NCI-H345 (cell line): ENCODE data around the gene SEL1L3.

ENCODE experiments used
- DNase-seq: peaks from one replicate; lab custom pipeline; 2025; lab: John Stamatoyannopoulos, UW

Gene SEL1L3

GRCh38 chr4:25790024-25790423, 72.8 kb downstream of the SEL1L3 start:
- no peak for DNase-seq

GRCh38 chr4:25788703-25789238, 74.0 kb downstream of the SEL1L3 start:
- no peak for DNase-seq

DNA sequence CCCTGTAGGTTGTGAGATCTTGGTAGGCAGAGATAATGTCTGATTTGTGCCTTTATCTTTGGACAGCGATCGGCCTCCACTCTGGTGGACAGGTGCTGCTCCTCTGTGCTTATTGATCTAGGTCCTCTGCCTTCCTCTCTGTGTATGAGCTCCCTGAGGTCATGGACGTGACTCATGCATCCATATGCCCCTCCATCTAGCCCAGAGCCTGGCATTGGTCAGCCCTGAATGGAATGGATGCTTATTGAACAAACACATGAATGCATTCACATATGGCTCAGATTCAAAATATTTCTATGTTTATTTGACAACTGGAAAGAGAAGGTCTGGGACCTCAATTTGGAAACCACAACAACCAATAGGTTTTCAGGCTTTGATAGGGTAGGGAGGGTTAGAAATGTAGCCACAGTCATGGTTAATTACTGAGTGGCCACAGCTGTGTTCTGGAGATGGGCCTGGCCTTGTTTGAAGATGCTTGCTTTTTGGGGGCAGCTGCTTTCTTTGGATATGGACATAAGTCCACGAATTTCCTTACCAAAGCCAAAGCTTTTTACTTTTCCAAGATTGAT, 76.2 kb downstream of the SEL1L3 start:
- no peak for DNase-seq

GRCh38 chr4:25783943-25784342, 78.8 kb downstream of the SEL1L3 start:
- no peak for DNase-seq

DNA sequence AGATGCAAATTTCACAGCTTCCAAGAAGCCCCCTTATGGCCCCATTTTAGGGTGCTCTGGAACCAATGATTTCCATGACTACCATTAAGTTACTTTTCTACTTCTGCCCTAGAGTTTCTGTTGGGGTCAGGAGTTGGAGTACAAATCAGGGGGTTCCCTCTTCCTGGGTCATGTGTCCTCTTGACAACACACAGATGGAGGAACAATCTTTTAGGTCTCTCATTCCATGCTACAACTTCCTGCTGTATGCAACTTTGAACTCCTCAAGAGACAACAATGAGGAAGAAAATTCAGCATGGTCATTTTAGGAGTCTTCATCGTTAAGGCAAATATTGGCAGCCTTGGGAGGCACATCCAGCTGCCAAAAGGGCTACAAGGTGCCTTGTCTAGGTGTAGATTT, 79.7 kb downstream of the SEL1L3 start:
- DNase-seq: no peak

DNA sequence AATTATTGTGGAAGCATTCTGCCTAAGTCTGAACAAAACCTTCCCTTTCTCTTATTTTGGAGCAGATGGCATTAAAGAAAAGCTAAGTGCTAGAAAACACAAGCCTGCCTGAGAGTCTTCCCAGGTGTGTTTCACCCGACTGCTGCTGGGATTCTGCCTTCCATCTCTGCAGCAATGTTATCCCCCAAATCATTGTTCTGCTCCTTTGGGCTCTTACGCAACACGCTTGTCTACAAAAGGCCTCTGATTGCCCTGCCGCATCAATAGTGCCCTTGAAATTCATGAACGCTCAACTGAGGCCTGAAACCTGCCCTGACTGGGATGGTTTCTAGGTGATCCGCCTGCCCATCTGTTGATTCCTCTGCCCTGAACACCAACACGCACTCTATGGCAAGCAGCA, 80.3 kb downstream of the SEL1L3 start:
- DNase-seq: no peak

DNA sequence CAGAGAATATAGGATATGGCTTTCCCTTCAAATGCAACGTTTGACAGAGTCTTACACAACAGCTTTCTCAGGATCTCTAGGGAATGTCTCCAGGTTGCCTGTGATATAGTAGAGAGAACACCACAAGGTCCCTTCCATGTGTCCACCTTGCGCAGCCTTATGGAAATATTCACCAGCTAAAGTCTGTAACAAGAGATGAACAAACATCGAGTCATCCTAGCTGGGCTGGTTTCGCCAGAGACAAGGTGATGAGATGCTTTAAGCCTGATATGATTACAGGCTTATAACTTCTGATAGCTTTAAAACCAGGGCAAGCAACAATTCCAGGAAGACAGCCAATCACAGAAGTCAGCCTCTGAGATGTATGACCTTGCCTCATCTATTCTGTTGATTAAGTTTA, 83.8 kb downstream of the SEL1L3 start:
- no peak for DNase-seq

DNA sequence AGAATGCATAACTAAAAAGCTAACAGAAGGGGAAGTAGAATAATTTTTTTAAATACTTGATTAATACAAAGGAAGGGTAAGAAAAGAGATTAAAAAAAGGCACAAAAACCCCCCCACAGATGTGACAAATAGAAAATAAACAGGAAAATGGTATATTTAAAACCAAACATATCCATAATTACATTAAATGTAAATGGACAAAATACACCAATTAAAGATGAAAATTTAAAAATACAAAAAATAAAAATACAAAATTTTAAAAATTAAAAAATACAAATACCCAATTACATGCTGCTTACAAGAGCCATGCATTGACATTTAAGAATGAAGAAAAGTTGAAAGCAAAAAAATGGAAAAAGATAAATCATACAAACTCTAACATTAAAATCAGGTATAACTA, 86.0 kb downstream of the SEL1L3 start:
- no peak for DNase-seq

DNA sequence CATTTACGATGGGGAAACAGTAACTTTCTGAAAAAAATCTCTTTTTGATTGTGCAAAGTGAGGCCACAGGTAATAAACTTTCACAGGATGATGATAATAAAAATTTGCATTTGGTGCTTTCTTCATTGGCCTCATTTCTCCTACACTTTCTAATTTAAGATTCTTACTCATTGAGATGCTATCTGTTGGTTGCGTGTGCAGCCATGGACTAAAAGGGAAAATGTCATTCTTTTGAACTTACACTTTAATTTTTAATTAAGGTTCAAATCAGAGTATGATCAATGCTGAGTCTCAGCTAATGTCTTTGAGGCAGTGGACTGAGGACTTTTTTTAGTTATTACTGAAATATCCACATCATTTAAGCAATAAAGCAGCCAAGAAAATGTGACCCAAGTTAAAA, 87.6 kb downstream of the SEL1L3 start:
- DNase-seq: no peak

GRCh38 chr4:25773358-25773757, 89.4 kb downstream of the SEL1L3 start:
- no peak for DNase-seq

DNA sequence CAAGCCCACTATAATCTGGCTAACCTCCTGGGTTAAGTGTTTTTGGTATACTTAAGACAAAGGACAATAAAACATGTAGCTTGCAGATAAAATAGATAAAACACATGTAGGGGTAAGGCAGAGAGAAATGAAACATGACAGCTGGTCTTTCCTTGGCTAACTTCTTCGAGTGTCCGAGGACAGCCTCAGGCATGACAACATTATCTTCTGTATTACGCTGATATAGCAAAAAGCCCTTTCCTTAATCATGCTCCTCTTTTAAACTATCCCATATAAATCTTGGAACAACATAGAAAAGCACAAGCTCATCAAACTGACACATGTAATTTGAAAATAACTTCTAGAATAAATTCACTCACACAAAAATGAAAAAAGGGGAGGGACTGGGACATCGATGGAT, 91.1 kb downstream of the SEL1L3 start:
- no peak for DNase-seq

- no peak for DNase-seq
Measured at GRCh38 chr4:25770847-25771246, 91.9 kb downstream of the SEL1L3 start.

DNA sequence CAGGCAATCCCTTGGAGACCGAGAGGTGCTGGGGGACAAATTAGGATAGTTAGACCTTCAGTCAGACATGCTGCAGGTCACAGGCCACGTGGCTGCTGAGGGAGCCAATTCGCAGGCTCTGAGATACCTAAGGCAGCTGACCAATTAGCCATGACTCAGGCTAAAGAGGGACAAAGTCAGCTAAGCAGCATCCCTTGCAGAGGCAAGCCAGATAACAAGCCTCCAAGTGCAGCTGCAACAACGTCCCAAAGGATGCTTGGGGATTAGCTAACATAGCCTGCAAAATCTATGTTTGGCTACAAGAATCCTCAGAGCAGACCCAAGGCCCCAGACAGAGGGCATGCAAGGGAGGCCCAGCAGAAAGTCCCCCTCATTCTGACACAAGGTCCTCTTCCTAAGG, 93.5 kb downstream of the SEL1L3 start:
- DNase-seq: no peak

GRCh38 chr4:25767877-25768725, 94.7 kb downstream of the SEL1L3 start:
- peak; percentile 46 for DNase-seq

DNA sequence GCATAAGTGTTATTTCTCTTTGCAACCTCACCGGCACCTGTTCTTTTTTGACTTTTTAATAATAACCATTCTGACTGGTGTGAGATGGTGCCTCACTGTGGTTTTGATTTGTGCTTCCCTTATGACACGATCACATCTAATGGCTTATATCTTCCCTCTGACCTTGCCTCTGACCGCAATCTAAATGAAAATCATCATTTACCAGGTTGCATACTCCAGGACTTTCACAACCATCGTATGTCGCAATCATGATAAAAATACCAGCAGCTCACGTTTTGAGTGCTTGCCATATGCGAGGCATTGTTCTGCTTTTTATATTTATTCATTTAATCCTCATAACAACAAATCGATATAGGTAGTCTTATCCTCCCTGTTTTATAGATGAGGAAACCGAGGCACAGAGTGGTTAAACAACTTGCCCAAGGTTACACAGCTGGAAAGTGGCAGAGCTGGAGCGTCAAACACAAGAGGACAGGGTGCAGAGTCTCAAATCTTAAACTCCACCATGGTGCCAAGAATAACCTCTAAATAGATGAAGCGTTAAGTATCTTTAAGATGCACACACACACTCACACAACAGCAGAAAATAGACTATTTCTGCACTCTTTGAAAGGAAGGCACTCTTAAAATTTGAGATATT, 102.2 kb downstream of the SEL1L3 start:
- no peak for DNase-seq

DNA sequence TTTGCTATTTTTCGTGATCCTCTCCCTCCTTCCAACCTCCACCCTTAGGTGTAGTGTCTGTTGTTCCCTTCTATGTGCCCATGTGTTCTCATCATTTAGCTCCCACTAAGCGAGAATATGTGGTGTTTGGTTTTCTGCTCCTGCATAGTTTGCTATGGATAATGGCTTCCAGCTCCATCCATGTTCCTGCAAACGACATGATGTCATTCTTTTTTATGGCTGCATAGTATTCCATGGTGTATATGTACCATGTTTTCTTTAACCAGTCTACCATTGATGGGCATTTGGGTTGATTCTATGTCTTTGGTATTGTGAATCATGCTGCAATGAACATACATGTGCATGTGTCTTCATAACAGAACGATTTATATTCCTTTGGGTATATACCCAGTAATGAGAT, 102.7 kb downstream of the SEL1L3 start:
- DNase-seq: no peak

- DNase-seq: no peak
Measured at GRCh38 chr4:25759101-25759500, 103.7 kb downstream of the SEL1L3 start.

GRCh38 chr4:25757452-25757851, 105.3 kb downstream of the SEL1L3 start:
- DNase-seq: no peak

DNA sequence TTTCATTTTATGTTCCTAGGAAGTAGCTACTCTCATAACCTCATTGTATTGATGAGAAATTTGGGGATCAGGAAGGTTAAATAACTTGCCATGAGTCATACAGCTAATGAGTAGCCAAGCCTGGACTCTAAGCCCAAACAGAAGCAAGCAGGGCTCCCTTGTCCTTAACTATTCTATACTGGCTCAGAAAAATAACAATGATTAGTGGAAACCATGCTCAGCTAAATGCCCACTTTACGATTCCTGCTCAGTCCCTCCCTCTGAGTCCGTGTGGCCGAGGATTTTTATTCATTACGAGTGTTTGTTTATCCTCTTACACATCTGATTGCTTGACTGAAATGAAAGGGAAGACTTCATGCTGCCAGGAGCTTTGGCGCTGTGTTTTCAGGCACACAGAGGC, 106.3 kb downstream of the SEL1L3 start:
- DNase-seq: peak; percentile 38

DNA sequence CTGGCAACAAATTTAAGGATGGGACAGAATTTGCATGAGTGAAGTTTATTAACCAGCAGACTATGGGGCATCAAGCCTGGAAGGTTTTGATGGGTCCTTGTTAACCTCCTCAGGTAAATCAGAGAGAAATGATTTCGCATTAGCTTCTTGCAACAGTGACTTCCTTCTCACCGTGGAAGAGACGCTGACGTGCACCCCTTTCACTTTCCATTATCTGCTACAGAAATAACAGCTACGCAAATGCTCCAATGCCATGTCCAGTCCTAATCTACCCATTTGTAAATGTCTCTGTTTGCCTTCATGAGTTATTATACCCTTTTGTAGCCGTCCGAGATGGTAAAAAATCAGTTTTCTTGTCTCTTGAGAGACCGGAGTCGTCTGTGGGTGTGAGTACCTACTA, 106.9 kb downstream of the SEL1L3 start:
- DNase-seq: no peak

DNA sequence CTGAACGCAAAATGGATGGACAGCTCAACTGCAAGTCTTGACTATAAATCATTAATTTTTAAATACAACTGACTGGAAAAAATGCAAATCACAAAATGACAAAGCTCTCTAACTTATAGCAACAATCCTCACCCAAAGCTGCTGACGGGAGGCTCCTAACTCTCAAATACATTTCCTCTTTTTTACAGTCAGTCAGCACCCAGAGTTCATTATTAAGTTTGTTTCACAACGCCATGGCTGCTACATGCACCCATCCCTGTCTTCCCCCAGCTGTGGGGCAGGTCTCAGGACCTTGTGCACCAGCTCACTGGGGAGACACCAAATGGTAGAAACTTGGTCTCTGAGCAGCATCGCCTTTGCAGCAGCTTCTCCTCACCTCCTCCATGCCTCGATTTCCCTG, 109.5 kb downstream of the SEL1L3 start:
- DNase-seq: no peak

DNA sequence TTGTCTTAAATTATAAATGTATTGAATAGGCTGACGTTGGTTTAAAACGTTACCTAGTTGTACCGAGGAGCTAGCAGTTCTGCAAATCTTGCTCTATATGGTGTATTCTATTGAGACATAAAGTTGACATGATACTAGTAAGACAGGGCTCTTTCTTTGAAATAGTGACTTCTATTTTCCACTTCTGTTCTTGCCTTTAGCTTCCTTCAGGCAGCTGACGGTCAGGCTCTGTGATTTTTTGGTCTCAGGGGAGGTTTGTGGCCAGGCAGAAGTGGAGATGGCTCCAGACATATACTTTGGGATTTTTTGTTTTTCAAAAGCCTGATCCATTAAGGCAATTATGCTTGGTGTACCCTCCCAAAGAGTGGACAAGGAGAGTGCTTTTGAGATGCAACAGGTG, 111.9 kb downstream of the SEL1L3 start:
- no peak for DNase-seq

GRCh38 chr4:25749150-25749794, 113.5 kb downstream of the SEL1L3 start:
- no peak for DNase-seq
